Upper lobe of left lung (tissue), 6 donors: ENCODE data around the gene SLC25A18. TPM values are rescaled to one million over a fixed set of nuclear protein-coding genes. Genes with fewer than 3 reads are reported as not detected.

Experiments used
- ATAC-seq, 2 donors: fragments of 200-7000 bp; cut with Tn5 transposase; one replicate each; pipeline ENCODE4 v1.9.1; 2022; ENCODE audit warnings: mild to moderate bottlenecking in 2 of 2, moderate library complexity in 2 of 2; ENCODE audit not compliant: low FRiP score in 2 of 2
- DNase-seq, 2 donors: peaks; one replicate each; pipeline ENCODE4 v3.0.0-alpha.2; 2019 to 2020
- H3K27ac ChIP-seq, 4 donors: fragments of 200-600 bp; sonication (generic); one replicate each; pipeline ENCODE4 v1.5.1; 2016 to 2019
- H3K27me3 ChIP-seq, 4 donors: fragments of 200-600 bp; sonication (generic); one replicate each; pipeline ENCODE4 v1.5.1; 2017 to 2019
- H3K36me3 ChIP-seq, 4 donors: fragments of 200-600 bp; sonication (generic); one replicate each; pipeline ENCODE4 v1.5.1; 2016 to 2019
- H3K4me1 ChIP-seq, 4 donors: fragments of 200-600 bp; sonication (generic); one replicate each; pipeline ENCODE4 v1.5.1; 2018 to 2019
- H3K4me3 ChIP-seq, 4 donors: fragments of 200-600 bp; sonication (generic); one replicate each; pipeline ENCODE4 v1.5.1; 2017 to 2019; ENCODE audit warnings: mild to moderate bottlenecking in 2 of 4, moderate library complexity in 1 of 4
- H3K9me3 ChIP-seq, 4 donors: fragments of 200-600 bp; sonication (generic); one replicate each; pipeline ENCODE4 v1.5.1; 2018 to 2019
- CTCF ChIP-seq, 6 experiments: fragments of 450-650 bp in 4 of 6; fragments of 200-600 bp in 2 of 6; sonication (generic) in 2 of 6; IDR thresholded peaks; one replicate each; pipeline ENCODE4 v1.5.1; 2016 to 2019; ENCODE audit warnings: antibody characterized with exemption in 6 of 6
- EP300 ChIP-seq, 4 donors: sonication (generic); formaldehyde crosslinking; IDR thresholded peaks; one replicate each; pipeline ENCODE4 v1.5.1; 2017; ENCODE audit warnings: antibody characterized with exemption in 4 of 4, control low read depth in 2 of 4
- POLR2A ChIP-seq, 4 donors: fragments of 450-650 bp; IDR thresholded peaks; one replicate each; pipeline ENCODE4 v1.5.1; 2016 to 2017; ENCODE audit warnings: antibody characterized with exemption in 4 of 4, mild to moderate bottlenecking in 2 of 4
- POLR2AphosphoS5 ChIP-seq, 2 donors: sonication (generic); formaldehyde crosslinking; IDR thresholded peaks; one replicate each; pipeline ENCODE4 v1.5.1; 2017; ENCODE audit warnings: antibody characterized with exemption in 2 of 2
- WGBS, 2 donors: methylation state at CpG; one replicate each; pipeline ENCODE4 v1.1.5; 2017 to 2018; 5-methylcytosine and 5-hydroxymethylcytosine counted together
- total RNA-seq, 6 donors: library from RNA; depleted of rRNA in 4 of 6; stranded (reverse); fragments of >200 nt in 4 of 6; gene quantifications; one replicate each; pipeline versions ENCODE4 v1.1.0 to v1.2.1, GENCODE V29; 2016 to 2021
- donor health status: DM: no; HTN: no; CAD: no; lungs with moderate emphysema.
- donor health status: DM: no; HTN: yes; CAD: no; lungs with severe emphysema.

Gene SLC25A18
- total RNA-seq, 6 donors from 2014 or later: 0.69 to 3.1 (median 1.1) TPM

GRCh38 chr22:17597217-17597616 is 33.9 kb downstream of the SLC25A18 start:
- no peak for TF ChIP-seq EP300 (IDR thresholded peaks at IDR 0.05)
- TF ChIP-seq POLR2AphosphoS5 (IDR thresholded peaks at IDR 0.05): no peak
- no peak for TF ChIP-seq POLR2A (IDR thresholded peaks at IDR 0.05)
- no peak for TF ChIP-seq CTCF (IDR thresholded peaks at IDR 0.05)
- no peaks in the 10 kb centered on the region for H3K27me3 ChIP-seq
- H3K36me3 ChIP-seq: peaks cover 55 to 92% (median 78%) of the 10 kb centered on the region in 4 donors
- 93% methylated on average over 2 of the region's 2 CpGs for WGBS, 2 donors
- no peaks in the 10 kb centered on the region for H3K4me1 ChIP-seq
- H3K9me3 ChIP-seq: no peaks in the 10 kb centered on the region
- ATAC-seq (no peak), DNase-seq (no peak)
- H3K27ac ChIP-seq: no peak overlapping the region
- no peak overlapping the region for H3K4me3 ChIP-seq

- H3K27me3 ChIP-seq: no peaks in the 10 kb centered on the region
- no peak overlapping the region for H3K4me3 ChIP-seq
- peaks cover 48 to 90% (median 69%) of the 10 kb centered on the region in 4 donors for H3K36me3 ChIP-seq
- WGBS, 2 donors: 97 to 100% methylated on average over 4 of the region's 4 CpGs
- H3K9me3 ChIP-seq: no peaks in the 10 kb centered on the region
- no peak overlapping the region for H3K27ac ChIP-seq
- DNase-seq: no peak
- H3K4me1 ChIP-seq: no peaks in the 10 kb centered on the region
- TF ChIP-seq EP300 (IDR thresholded peaks at IDR 0.05) (no peak), POLR2AphosphoS5 (IDR thresholded peaks at IDR 0.05) (no peak), POLR2A (IDR thresholded peaks at IDR 0.05) (no peak), CTCF (IDR thresholded peaks at IDR 0.05) (no peak)
- no peak for ATAC-seq
Observed at GRCh38 chr22:17598318-17598717, 35.0 kb downstream of the SLC25A18 start.

- no peak for DNase-seq
- Histone ChIP-seq H3K4me1 (peaks cover 0 to 5% (median 2%) of the 10 kb centered on the region in 4 donors), H3K9me3 (no peaks in the 10 kb centered on the region), H3K27ac (no peak overlapping the region), H3K4me3 (no peak overlapping the region), H3K27me3 (no peaks in the 10 kb centered on the region), H3K36me3 (peaks cover 35 to 83% (median 48%) of the 10 kb centered on the region in 4 donors)
- TF ChIP-seq EP300 (IDR thresholded peaks at IDR 0.05) (no peak), POLR2A (IDR thresholded peaks at IDR 0.05) (no peak), CTCF (IDR thresholded peaks at IDR 0.05) (no peak), POLR2AphosphoS5 (IDR thresholded peaks at IDR 0.05) (no peak)
- 78 to 94% methylated on average over 3 of the region's 3 CpGs for WGBS, 2 donors
- no peak for ATAC-seq
Observed at GRCh38 chr22:17601031-17601430, 37.7 kb downstream of the SLC25A18 start.

- Histone ChIP-seq H3K4me3 (no peak overlapping the region), H3K27ac (no peak overlapping the region), H3K9me3 (no peaks in the 10 kb centered on the region), H3K36me3 (peaks cover 18 to 82% (median 32%) of the 10 kb centered on the region in 4 donors), H3K27me3 (no peaks in the 10 kb centered on the region), H3K4me1 (peaks cover 0 to 5% (median 2%) of the 10 kb centered on the region in 4 donors)
- TF ChIP-seq POLR2A (IDR thresholded peaks at IDR 0.05) (no peak), POLR2AphosphoS5 (IDR thresholded peaks at IDR 0.05) (no peak), EP300 (IDR thresholded peaks at IDR 0.05) (no peak), CTCF (IDR thresholded peaks at IDR 0.05) (no peak)
- 90 to 98% methylated on average over 4 of the region's 4 CpGs for WGBS, 2 donors
- ATAC-seq (no peak), DNase-seq (no peak)
Observed at GRCh38 chr22:17603668-17604067, 40.4 kb downstream of the SLC25A18 start.

GRCh38 chr22:17606496-17606895 is 43.2 kb downstream of the SLC25A18 start:
- H3K4me1 ChIP-seq: peaks cover 0 to 5% (median 2%) of the 10 kb centered on the region in 4 donors
- WGBS, 2 donors: 70 to 76% methylated on average over 5 of the region's 5 CpGs
- H3K27me3 ChIP-seq: no peaks in the 10 kb centered on the region
- no peak for DNase-seq
- no peak overlapping the region for H3K27ac ChIP-seq
- H3K36me3 ChIP-seq: peaks cover 0 to 83% (median 26%) of the 10 kb centered on the region in 4 donors
- no peak overlapping the region for H3K4me3 ChIP-seq
- TF ChIP-seq POLR2AphosphoS5 (IDR thresholded peaks at IDR 0.05) (no peak), EP300 (IDR thresholded peaks at IDR 0.05) (no peak)
- H3K9me3 ChIP-seq: no peaks in the 10 kb centered on the region
- ATAC-seq: no peak
